Hepatic stellate cell (primary cell): ENCODE measurements around the gene TMCO6.
A peak's percentile ranks its signal among the peaks of the same experiment; 100 is the strongest.
"Not testable (repeated sequence)": the region's sequence is repeated elsewhere in the genome, so short reads cannot be mapped to it uniquely, and the experiment has no call there.

Experiments used
- DNase-seq: peaks from one replicate; pipeline ENCODE4 v3.0.0; 2011; ENCODE audit warnings: low spot score

TMCO6 gene

GRCh38 chr5:140630292-140631035 lies 8.8 kb upstream of the TMCO6 start:
- no peak for DNase-seq

- DNase-seq, result no peak
Observed at GRCh38 chr5:140631036-140631417, 8.2 kb upstream of the TMCO6 start.

GRCh38 chr5:140631831-140632365 lies 7.4 kb upstream of the TMCO6 start:
- DNase-seq, result no peak

GRCh38 chr5:140632366-140633020 lies 6.8 kb upstream of the TMCO6 start:
- peak; percentile 35 for DNase-seq

- peak; percentile 45 for DNase-seq
Observed at GRCh38 chr5:140633021-140633471, 6.2 kb upstream of the TMCO6 start, which contains the start of gene CD14. CD14 (minus strand) TSS chr5:140633175; CDS start chr5:140633071, 104 bp downstream.

GRCh38 chr5:140633501-140633900 lies 5.8 kb upstream of the TMCO6 start:
- no peak for DNase-seq

- no peak for DNase-seq
Observed at GRCh38 chr5:140634103-140634502, 5.1 kb upstream of the TMCO6 start.

GRCh38 chr5:140635291-140636257 lies 3.7 kb upstream of the TMCO6 start:
- DNase-seq, result no peak

GRCh38 chr5:140637371-140638100 lies 1.7 kb upstream of the TMCO6 start:
- no peak for DNase-seq

GRCh38 chr5:140638898-140639147 lies 428 bp upstream of the TMCO6 start:
- DNase-seq, result not testable (repeated sequence)

- DNase-seq, result no peak
Observed at GRCh38 chr5:140641716-140642115, 2.5 kb downstream of the TMCO6 start.

- no peak for DNase-seq
Observed at GRCh38 chr5:140642718-140643117, 3.5 kb downstream of the TMCO6 start.

- peak; percentile 38 for DNase-seq
Observed at GRCh38 chr5:140647042-140647419, 7.8 kb downstream of the TMCO6 start.

- DNase-seq, result no peak
Observed at GRCh38 chr5:140658870-140659269, 19.6 kb downstream of the TMCO6 start.

- not testable (repeated sequence) for DNase-seq
Observed at GRCh38 chr5:140660371-140660770, 21.1 kb downstream of the TMCO6 start.

- DNase-seq, result no peak
Observed at GRCh38 chr5:140664030-140664358, 24.7 kb downstream of the TMCO6 start.

- peak; percentile 95 for DNase-seq
Observed at GRCh38 chr5:140664359-140665119, 25.3 kb downstream of the TMCO6 start, which contains the start of gene WDR55. WDR55 (plus strand) TSS chr5:140664904; CDS start chr5:140664913, 9 bp downstream.

- not testable (repeated sequence) for DNase-seq
Observed at GRCh38 chr5:140671035-140671434, 31.8 kb downstream of the TMCO6 start.

GRCh38 chr5:140671472-140672125 lies 32.3 kb downstream of the TMCO6 start:
- no peak for DNase-seq

- DNase-seq, result no peak
Observed at GRCh38 chr5:140672455-140673186, 33.4 kb downstream of the TMCO6 start.
